Posterior vena cava (tissue), 2 donors: ENCODE results near the gene HACD2. TPM values are rescaled to one million over a fixed set of nuclear protein-coding genes. Genes with fewer than 3 reads are reported as not detected.

Experiments used
- DNase-seq: peaks from one replicate; pipeline ENCODE4 v3.0.0-alpha.2; 2020; ENCODE audit warnings: low spot score
- intact Hi-C, 2 donors: fragments of 100-400 bp; cut with DNase I; formaldehyde crosslinking; loops; one replicate each; pipeline versions ENCODE4 v1.14.1 to v1.14.2; 2022 to 2023
- total RNA-seq, 2 donors: library from RNA; stranded (reverse); fragmentation: NEBNext Ultra II Directional; extraction: Animal tissue kit (Norgen Biotek cat#: 25700); gene quantifications; one replicate each; pipeline ENCODE4 v1.2.1, GENCODE V29; 2021
- donor health status: DM: yes; HTN: yes; CAD: no.
- donor health status: DM: yes; HTN: yes; CAD: no.

HACD2 gene
- total RNA-seq, 2 donors from 2014 or later, result 16.5 to 19.9 TPM

- intact Hi-C loops, result no loop called here
- peak; percentile 89 for DNase-seq
Observed at GRCh38 chr3:123584284-123584987, 417 bp downstream of the HACD2 start.

GRCh38 chr3:123583561-123583960 lies 1.3 kb downstream of the HACD2 start:
- intact Hi-C loops, result no loop called here
- no peak for DNase-seq

- intact Hi-C loops, result no loop called here
Observed at GRCh38 chr3:123582315-123582714, 2.5 kb downstream of the HACD2 start.

GRCh38 chr3:123576122-123576521 lies 8.7 kb downstream of the HACD2 start:
- DNase-seq, result no peak
- intact Hi-C loops, result no loop called here

More at GRCh38 chr3:123582315-123582714, 2.5 kb downstream of the HACD2 start:
- no peak for DNase-seq

- no peak for DNase-seq
- intact Hi-C loops, result no loop called here
Observed at GRCh38 chr3:123571973-123572365, 12.9 kb downstream of the HACD2 start.

- intact Hi-C loops, result no loop called here
- no peak for DNase-seq
Observed at GRCh38 chr3:123571264-123571972, 13.4 kb downstream of the HACD2 start.

- intact Hi-C loops, result no loop called here
- no peak for DNase-seq
Observed at GRCh38 chr3:123568875-123569274, 16.0 kb downstream of the HACD2 start.

GRCh38 chr3:123568034-123568433 lies 16.8 kb downstream of the HACD2 start:
- intact Hi-C loops, result no loop called here
- no peak for DNase-seq

GRCh38 chr3:123564056-123564455 lies 20.8 kb downstream of the HACD2 start:
- no peak for DNase-seq
- intact Hi-C loops, result no loop called here

GRCh38 chr3:123562547-123562946 lies 22.3 kb downstream of the HACD2 start:
- no peak for DNase-seq
- intact Hi-C loops, result no loop called here

- intact Hi-C loops, result no loop called here
Observed at GRCh38 chr3:123561188-123561587, 23.7 kb downstream of the HACD2 start.

GRCh38 chr3:123559040-123559861 lies 25.6 kb downstream of the HACD2 start:
- intact Hi-C loops, result loop anchor here in 1 of 2 donors (10.0 kb wide), 1 partner anchor 234 kb away; no protein-coding TSS in a partner anchor
- no peak for DNase-seq

More at GRCh38 chr3:123561188-123561587, 23.7 kb downstream of the HACD2 start:
- no peak for DNase-seq

GRCh38 chr3:123553536-123553935 lies 31.3 kb downstream of the HACD2 start:
- DNase-seq, result no peak
- intact Hi-C loops, result loop anchor here in 1 of 2 donors (10.0 kb wide), 1 partner anchor 229 kb away; no protein-coding TSS in a partner anchor

GRCh38 chr3:123552768-123553167 lies 32.1 kb downstream of the HACD2 start:
- intact Hi-C loops, result loop anchor here in 1 of 2 donors (10.0 kb wide), 1 partner anchor 228 kb away; no protein-coding TSS in a partner anchor
- DNase-seq, result no peak

GRCh38 chr3:123552095-123552714 lies 32.6 kb downstream of the HACD2 start:
- DNase-seq, result no peak
- intact Hi-C loops, result loop anchor here in 1 of 2 donors (10.0 kb wide), 1 partner anchor 227 kb away; no protein-coding TSS in a partner anchor

- DNase-seq, result no peak
- intact Hi-C loops, result loop anchor here in 1 of 2 donors (10.0 kb wide), 1 partner anchor 1133 kb away; the partner anchor contains the start of gene WDR5B
Observed at GRCh38 chr3:123547881-123548519, 36.9 kb downstream of the HACD2 start.

- intact Hi-C loops, result loop anchor here in 1 of 2 donors (10.0 kb wide), 1 partner anchor 1131 kb away; the partner anchor contains the start of gene WDR5B
Observed at GRCh38 chr3:123546133-123546755, 38.6 kb downstream of the HACD2 start.

GRCh38 chr3:123543950-123544349 lies 40.9 kb downstream of the HACD2 start:
- no peak for DNase-seq
- intact Hi-C loops, result loop anchor here in 1 of 2 donors (10.0 kb wide), 1 partner anchor 1129 kb away; the partner anchor contains the start of gene WDR5B

More at GRCh38 chr3:123546133-123546755, 38.6 kb downstream of the HACD2 start:
- DNase-seq, result no peak
